GM18511 (cell line): ENCODE measurements around the gene LMOD3.

Experiments
- ATAC-seq: cut with Tn5 transposase; IDR thresholded peaks from one replicate; pipeline ENCODE4 v1.9.1; 2021; ENCODE audit warnings: mild to moderate bottlenecking, moderate library complexity; ENCODE audit not compliant: unreplicated experiment

The LMOD3 gene

GRCh38 chr3:69094467-69095205, 27.8 kb downstream of the LMOD3 start:
- no peak for ATAC-seq

GRCh38 chr3:69092030-69092516, 30.3 kb downstream of the LMOD3 start:
- ATAC-seq: peak; percentile 78

- ATAC-seq: no peak
Observed at GRCh38 chr3:69091389-69092029, 30.9 kb downstream of the LMOD3 start.

- no peak for ATAC-seq
Observed at GRCh38 chr3:69090021-69090420, 32.4 kb downstream of the LMOD3 start.

- ATAC-seq: peak; percentile 29
Observed at GRCh38 chr3:69088063-69088462, 34.3 kb downstream of the LMOD3 start.

GRCh38 chr3:69087030-69087791, 35.2 kb downstream of the LMOD3 start:
- no peak for ATAC-seq

GRCh38 chr3:69085833-69086722, 36.3 kb downstream of the LMOD3 start:
- ATAC-seq: no peak

- peak; percentile 2 for ATAC-seq
Observed at GRCh38 chr3:69085168-69085832, 37.1 kb downstream of the LMOD3 start.

GRCh38 chr3:69084326-69085167, 37.8 kb downstream of the LMOD3 start, which contains the start of gene ARL6IP5:
Gene ARL6IP5, plus strand, starts transcription at chr3:69084937. Its CDS starts 111 bp downstream, at chr3:69085048.
- ATAC-seq: peak; percentile 57

- peak; percentile 65 for ATAC-seq
Observed at GRCh38 chr3:69082805-69083204, 39.6 kb downstream of the LMOD3 start.

- no peak for ATAC-seq
Observed at GRCh38 chr3:69082361-69082760, 40.0 kb downstream of the LMOD3 start.

- ATAC-seq: no peak
Observed at GRCh38 chr3:69081583-69082262, 40.7 kb downstream of the LMOD3 start.

GRCh38 chr3:69080233-69080920, 42.0 kb downstream of the LMOD3 start, which contains the start of gene UBA3:
Gene UBA3, minus strand, starts transcription at chr3:69080365. Its CDS starts 12 bp downstream, at chr3:69080353.
- peak; percentile 49 for ATAC-seq

- ATAC-seq: peak; percentile 12
Observed at GRCh38 chr3:69079269-69080159, 42.9 kb downstream of the LMOD3 start.

GRCh38 chr3:69072928-69073327, 49.5 kb downstream of the LMOD3 start:
- ATAC-seq: no peak

- ATAC-seq: no peak
Observed at GRCh38 chr3:69066121-69066520, 56.3 kb downstream of the LMOD3 start.
